ENCODE measurements around the gene HP1BP3. TPM values are rescaled to one million over a fixed set of nuclear protein-coding genes. Genes with fewer than 3 reads are reported as not detected.

HP1BP3 gene
- total and polyA plus RNA-seq, 2 of the 4 experiments (the other 2 are of a cell fraction) = 88.4 to 151 TPM

GRCh38 chr1:20792196-20792595 lies 5.1 kb upstream of the HP1BP3 start:
- peaks cover 5% of the 10 kb centered on the region; the same call in 1 of the 2 replicates for H3K4me1 ChIP-seq (ENCODE audit: control insufficient read depth, insufficient read depth, low read length)
- ChIA-PET CTCF (no interaction called here), POLR2A (ENCODE audit: unreplicated experiment) (no interaction called here)
- H2AFZ ChIP-seq (replicated peaks; ENCODE audit: low read length, poor library complexity) = no peak overlapping the region
- peak overlapping the region; percentile 51 for H2BK5ac ChIP-seq (ENCODE audit: low read depth, low read length, poor library complexity, severe bottlenecking)
- peaks cover 4% of the 10 kb centered on the region; the same call in 1 of the 2 replicates for H3K9me1 ChIP-seq (ENCODE audit: insufficient read depth, low read length)
- no peak overlapping the region for H4K91ac ChIP-seq (ENCODE audit: insufficient read depth, low read depth, low read length)
- ATAC-seq (ENCODE audit: low read depth) (peak; percentile 59), DNase-seq (peak; percentile 93)
- no peak overlapping the region for H2BK15ac ChIP-seq (ENCODE audit: low read depth, low read length)
- intact Hi-C loops (cut with micrococcal nuclease) = no loop called here
- no peak overlapping the region for H4K5ac ChIP-seq (ENCODE audit: low read depth, low read length)
- H3K9ac ChIP-seq (ENCODE audit: low read depth, low read length) = no peak overlapping the region
- peaks cover 3 to 12% of the 10 kb centered on the region in 2 experiments; a peak in 3 of 4 replicates for H3K79me1 ChIP-seq (ENCODE audit: low read depth in 1 of 2, low read length in 2 of 2)
- H3K14ac ChIP-seq (replicated peaks; ENCODE audit: low read depth, low read length) = no peak overlapping the region
- no CpG with 5 or more reads among the region's 2 CpGs for WGBS, 2 experiments (ENCODE audit: extremely low coverage in 2 of 2, insufficient read length in 1 of 2)
- no peak overlapping the region for H3K27ac ChIP-seq (ENCODE audit: insufficient read depth, low read length)
- H2AK9ac ChIP-seq (replicated peaks; ENCODE audit: low read depth, low read length, poor library complexity) = no peak overlapping the region
- H4K8ac ChIP-seq (ENCODE audit: low read depth in 2 of 2, low read length in 2 of 2) = no peak overlapping the region
- H3K9me3 ChIP-seq (ENCODE audit: control insufficient read depth, insufficient read depth, low read length) = no peaks in the 10 kb centered on the region
- H2BK120ac ChIP-seq (ENCODE audit: low read depth, low read length) = no peak overlapping the region
- no peaks in the 10 kb centered on the region for H3K36me3 ChIP-seq (ENCODE audit: control insufficient read depth, insufficient read depth, low read length)
- no peaks in the 10 kb centered on the region for H3K27me3 ChIP-seq (ENCODE audit: control insufficient read depth, insufficient read depth, low read length)
- no peak overlapping the region for H3K56ac ChIP-seq (ENCODE audit: extremely low read depth, insufficient read depth, low read length)
- H3K4me2 ChIP-seq (ENCODE audit: low read depth, low read length) = peak overlapping the region; percentile 26; the same call in 1 of the 2 replicates
- H3K4me3 ChIP-seq (ENCODE audit: insufficient read depth, low read depth, low read length) = no peak overlapping the region
- H3K18ac ChIP-seq (ENCODE audit: low read depth, low read length) = no peak overlapping the region; the same call in 1 of the 2 replicates
- H3K4ac ChIP-seq (ENCODE audit: low read depth, low read length) = no peak overlapping the region
- no TSS peak for BruUV-seq (replicated peaks)
- no peak for TF ChIP-seq CTCF (conservative IDR thresholded peaks at IDR 0.05; ENCODE audit: low read depth, low read length)
- TF ChIP-seq FOS (IDR thresholded peaks at IDR 0.05; ENCODE audit: low read depth, low read length) = peak; percentile 1; the same call in 1 of the 2 replicates
- TF ChIP-seq CEBPB (IDR thresholded peaks at IDR 0.05; ENCODE audit: low read depth, low read length) = peak; percentile 45; the same call in 1 of the 2 replicates
- no peaks in the 10 kb centered on the region for H4K20me1 ChIP-seq (ENCODE audit: insufficient read depth, low read length)
- H2BK20ac ChIP-seq (ENCODE audit: low read depth, low read length) = no peak overlapping the region
- no peak overlapping the region for H2AK5ac ChIP-seq (ENCODE audit: low read depth, low read length)
- H3K23ac ChIP-seq (ENCODE audit: low read depth, low read length) = no peak overlapping the region
- in situ Hi-C loops (cut with MboI; ENCODE audit: low sequenced_read_pairs) = no loop called here
- dilution Hi-C loops (cut with HindIII; ENCODE audit: low sequenced_read_pairs, unreplicated experiment) = no loop called here
